ENCODE results near the gene TEAD1.

Gene TEAD1

DNA sequence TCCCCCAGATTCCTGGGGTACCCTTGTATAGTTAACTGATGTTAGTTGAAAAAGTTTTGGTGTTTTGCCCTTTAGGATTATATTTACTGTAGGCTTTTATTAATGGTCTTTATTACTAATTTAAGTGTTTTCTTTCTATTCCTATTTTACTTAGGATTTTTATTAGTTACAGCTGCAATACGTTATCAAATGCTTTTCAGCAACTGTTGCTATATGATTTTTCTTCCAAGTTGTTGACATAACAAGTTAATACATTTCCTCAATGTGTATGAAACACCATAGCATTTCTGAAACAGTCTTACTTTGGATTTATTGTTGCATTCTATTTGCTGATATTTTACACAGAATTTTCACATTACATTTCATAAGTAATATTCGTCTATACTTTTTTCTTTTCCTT lies 253.7 kb downstream of the TEAD1 start:
- ChIA-PET CTCF (no interaction called here), POLR2A (ENCODE audit: low non-redundant PET) (no interaction called here)
- H3K27ac ChIP-seq, result no peak overlapping the region
- no peak for TF ChIP-seq CTCF (conservative IDR thresholded peaks at IDR 0.05; ENCODE audit: low read depth)
- DNase-seq (ENCODE audit: low spot score), result no peak

GRCh38 chr11:12930850-12931249 lies 256.6 kb downstream of the TEAD1 start:
- no peak overlapping the region for H3K27ac ChIP-seq
- no peak for TF ChIP-seq CTCF (conservative IDR thresholded peaks at IDR 0.05; ENCODE audit: low read depth)
- CTCF ChIA-PET, result interaction anchor here (0.7 to 0.9 kb wide), 2 partner anchors 15 to 16 kb away, joined by 3 read pairs; no protein-coding TSS in a partner anchor
- POLR2A ChIA-PET (ENCODE audit: low non-redundant PET), result no interaction called here
- no peak for DNase-seq (ENCODE audit: low spot score)

DNA sequence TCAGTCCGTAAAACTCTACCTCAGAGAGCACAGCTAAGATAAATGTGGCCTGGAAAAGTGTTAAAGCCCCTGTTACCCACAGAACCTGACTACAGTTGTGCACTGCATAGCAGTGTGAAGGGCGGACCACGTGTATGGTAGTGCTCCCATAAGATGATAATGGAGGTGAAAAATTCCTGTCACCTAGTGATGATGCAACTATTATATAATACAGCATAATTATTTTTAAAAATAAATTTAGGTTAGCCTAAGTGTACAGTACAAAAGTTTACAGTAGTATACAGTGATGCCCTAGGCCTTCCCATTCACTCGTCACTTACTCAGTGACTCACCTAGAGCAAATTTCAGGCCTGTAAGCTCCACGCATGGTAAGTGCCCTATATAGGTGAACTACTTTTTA lies 258.3 kb downstream of the TEAD1 start:
- ChIA-PET CTCF (interaction anchor here (0.6 kb wide), 1 partner anchor 23 kb away, joined by 4 read pairs; no protein-coding TSS in a partner anchor), POLR2A (ENCODE audit: low non-redundant PET) (no interaction called here)
- DNase-seq (ENCODE audit: low spot score), result no peak
- no peak for TF ChIP-seq CTCF (conservative IDR thresholded peaks at IDR 0.05; ENCODE audit: low read depth)
- H3K27ac ChIP-seq, result no peak overlapping the region

DNA sequence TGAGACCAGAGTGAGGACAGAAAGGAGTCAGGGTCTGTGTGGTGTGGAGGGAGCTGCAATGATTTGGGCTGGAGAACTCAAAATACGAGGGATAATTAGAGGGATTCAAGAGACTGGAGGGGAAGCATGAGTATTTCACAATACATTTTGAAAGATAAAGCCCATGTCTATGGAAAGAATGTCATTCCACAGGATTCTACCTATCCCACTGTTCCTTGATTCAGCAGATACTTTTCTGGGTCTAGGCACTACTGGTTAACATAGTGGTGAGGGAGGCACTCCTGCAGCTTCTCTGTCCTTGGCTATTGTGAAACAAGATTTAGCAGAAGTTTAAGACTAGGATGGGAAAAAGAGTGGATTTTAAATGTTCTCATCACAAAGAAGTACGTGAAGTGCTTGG lies 262.0 kb downstream of the TEAD1 start:
- no peak for TF ChIP-seq CTCF (conservative IDR thresholded peaks at IDR 0.05; ENCODE audit: low read depth)
- CTCF ChIA-PET, result no interaction called here
- no peak overlapping the region for H3K27ac ChIP-seq
- POLR2A ChIA-PET (ENCODE audit: low non-redundant PET), result no interaction called here
- no peak for DNase-seq (ENCODE audit: low spot score)

- no peak for TF ChIP-seq CTCF (conservative IDR thresholded peaks at IDR 0.05; ENCODE audit: low read depth)
- ChIA-PET POLR2A (ENCODE audit: low non-redundant PET) (no interaction called here), CTCF (no interaction called here)
- H3K27ac ChIP-seq, result no peak overlapping the region
- no peak for DNase-seq (ENCODE audit: low spot score)
Observed at GRCh38 chr11:12938590-12939247, 264.5 kb downstream of the TEAD1 start.

GRCh38 chr11:12941671-12942070 lies 267.4 kb downstream of the TEAD1 start:
- TF ChIP-seq CTCF (conservative IDR thresholded peaks at IDR 0.05; ENCODE audit: low read depth), result no peak
- POLR2A ChIA-PET (ENCODE audit: low non-redundant PET), result no interaction called here
- CTCF ChIA-PET, result no interaction called here

More at GRCh38 chr11:12941671-12942070, 267.4 kb downstream of the TEAD1 start:
- DNase-seq (ENCODE audit: low spot score), result no peak
- H3K27ac ChIP-seq, result no peak overlapping the region

Measured in RWPE1 (cell line).